Breast epithelium (tissue), 3 donors: ENCODE data around the gene TOGARAM2.

Source experiments
- POLR2A ChIP-seq: fragments of 450-650 bp; IDR thresholded peaks from one replicate; pipeline ENCODE4 v1.6.1; 2016; ENCODE audit warnings: antibody characterized with exemption, mild to moderate bottlenecking, moderate library complexity
- POLR2AphosphoS5 ChIP-seq, 3 donors: sonication (generic); formaldehyde crosslinking; IDR thresholded peaks; one replicate each; pipeline ENCODE4 v1.6.1; 2017; ENCODE audit warnings: antibody characterized with exemption in 3 of 3
- TF ChIP-seq, protein P1 (sequence below), 3 donors: fragments of 450-650 bp; IDR thresholded peaks; one replicate each; pipeline ENCODE4 v1.5.1; 2016 to 2017; ENCODE audit warnings: antibody characterized with exemption in 3 of 3, mild to moderate bottlenecking in 3 of 3, moderate library complexity in 3 of 3

DNA sequence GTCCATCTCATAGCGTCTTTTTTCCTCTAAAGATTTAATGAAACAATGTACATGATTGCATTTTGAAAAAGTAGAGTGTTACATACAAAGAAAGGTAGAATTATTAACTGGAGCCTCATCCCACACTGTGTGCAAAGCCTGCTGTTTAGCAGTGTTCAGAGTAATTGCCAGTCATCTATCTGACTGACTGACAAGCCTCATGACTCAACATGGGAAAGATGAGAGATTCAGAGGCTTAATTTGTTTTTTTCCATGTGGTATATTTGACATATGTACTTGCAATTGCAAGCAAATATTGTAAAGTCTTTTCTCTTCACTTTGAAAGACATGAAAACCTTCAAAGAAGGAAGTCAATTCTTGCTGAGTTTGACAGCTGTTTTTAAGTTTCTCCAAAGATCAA lies 78.5 kb downstream of the TOGARAM2 start:
- TF ChIP-seq, protein P1, sequence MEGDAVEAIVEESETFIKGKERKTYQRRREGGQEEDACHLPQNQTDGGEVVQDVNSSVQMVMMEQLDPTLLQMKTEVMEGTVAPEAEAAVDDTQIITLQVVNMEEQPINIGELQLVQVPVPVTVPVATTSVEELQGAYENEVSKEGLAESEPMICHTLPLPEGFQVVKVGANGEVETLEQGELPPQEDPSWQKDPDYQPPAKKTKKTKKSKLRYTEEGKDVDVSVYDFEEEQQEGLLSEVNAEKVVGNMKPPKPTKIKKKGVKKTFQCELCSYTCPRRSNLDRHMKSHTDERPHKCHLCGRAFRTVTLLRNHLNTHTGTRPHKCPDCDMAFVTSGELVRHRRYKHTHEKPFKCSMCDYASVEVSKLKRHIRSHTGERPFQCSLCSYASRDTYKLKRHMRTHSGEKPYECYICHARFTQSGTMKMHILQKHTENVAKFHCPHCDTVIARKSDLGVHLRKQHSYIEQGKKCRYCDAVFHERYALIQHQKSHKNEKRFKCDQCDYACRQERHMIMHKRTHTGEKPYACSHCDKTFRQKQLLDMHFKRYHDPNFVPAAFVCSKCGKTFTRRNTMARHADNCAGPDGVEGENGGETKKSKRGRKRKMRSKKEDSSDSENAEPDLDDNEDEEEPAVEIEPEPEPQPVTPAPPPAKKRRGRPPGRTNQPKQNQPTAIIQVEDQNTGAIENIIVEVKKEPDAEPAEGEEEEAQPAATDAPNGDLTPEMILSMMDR (IDR thresholded peaks at IDR 0.05), result no peak
- TF ChIP-seq POLR2A, result no peak
- no peak for TF ChIP-seq POLR2AphosphoS5 (IDR thresholded peaks at IDR 0.05)
